Cardiac fibroblast (primary cell): ENCODE data around the gene PTPRE.

ENCODE experiments used
- DNase-seq, 2 donors: peaks; one replicate each; pipeline versions ENCODE4 v3.0.0 to v3.0.0-alpha.2; 2010; ENCODE audit warnings: low read depth in 2 of 2
- H3K4me3 ChIP-seq, 2 donors: replicated peaks in 1 of 2; 1 replicate in 1 of 2; 2 replicates in 1 of 2; pipeline ENCODE4 v1.5.1; 2011; ENCODE audit warnings: low read depth in 2 of 2, low read length in 2 of 2, mild to moderate bottlenecking in 2 of 2, moderate library complexity in 1 of 2
- TF ChIP-seq, protein P1 (sequence below): IDR thresholded peaks from one replicate; pipeline ENCODE4 v1.5.1; 2011; ENCODE audit warnings: low read depth, mild to moderate bottlenecking, low read length, inconsistent platforms

PTPRE gene

DNA sequence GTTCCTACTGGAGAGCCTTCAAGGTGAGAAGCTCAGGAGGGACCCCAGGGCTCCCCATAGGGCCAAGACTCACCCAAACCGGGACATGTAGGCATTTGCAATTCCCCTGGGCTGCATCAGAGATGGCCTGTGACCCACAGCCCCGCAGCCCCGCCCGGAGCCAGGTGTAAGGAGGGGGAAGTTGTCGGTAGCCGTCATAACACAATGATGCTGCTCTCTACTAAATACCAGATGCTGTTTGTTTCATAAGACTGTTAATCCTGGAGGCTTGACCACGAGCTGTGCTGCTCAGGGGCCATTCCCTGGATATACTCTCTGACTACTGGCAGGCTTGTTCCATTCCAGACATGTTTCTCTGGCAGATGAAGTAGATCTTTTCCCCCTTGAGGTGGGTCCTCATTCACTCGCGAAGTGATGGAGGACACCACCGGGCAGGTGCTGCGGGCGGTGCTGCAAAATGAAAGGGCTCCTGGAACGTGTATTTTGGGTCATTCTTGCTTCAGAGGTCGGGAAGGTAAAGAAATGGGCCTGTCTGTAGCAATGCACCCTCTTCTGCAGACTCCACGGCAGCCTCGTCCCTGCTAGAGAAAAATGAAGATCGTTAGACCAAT lies 158.2 kb downstream of the PTPRE start:
- DNase-seq = peak; percentile 26 to 52
- H3K4me3 ChIP-seq = no peak overlapping the region
- TF ChIP-seq, protein P1, sequence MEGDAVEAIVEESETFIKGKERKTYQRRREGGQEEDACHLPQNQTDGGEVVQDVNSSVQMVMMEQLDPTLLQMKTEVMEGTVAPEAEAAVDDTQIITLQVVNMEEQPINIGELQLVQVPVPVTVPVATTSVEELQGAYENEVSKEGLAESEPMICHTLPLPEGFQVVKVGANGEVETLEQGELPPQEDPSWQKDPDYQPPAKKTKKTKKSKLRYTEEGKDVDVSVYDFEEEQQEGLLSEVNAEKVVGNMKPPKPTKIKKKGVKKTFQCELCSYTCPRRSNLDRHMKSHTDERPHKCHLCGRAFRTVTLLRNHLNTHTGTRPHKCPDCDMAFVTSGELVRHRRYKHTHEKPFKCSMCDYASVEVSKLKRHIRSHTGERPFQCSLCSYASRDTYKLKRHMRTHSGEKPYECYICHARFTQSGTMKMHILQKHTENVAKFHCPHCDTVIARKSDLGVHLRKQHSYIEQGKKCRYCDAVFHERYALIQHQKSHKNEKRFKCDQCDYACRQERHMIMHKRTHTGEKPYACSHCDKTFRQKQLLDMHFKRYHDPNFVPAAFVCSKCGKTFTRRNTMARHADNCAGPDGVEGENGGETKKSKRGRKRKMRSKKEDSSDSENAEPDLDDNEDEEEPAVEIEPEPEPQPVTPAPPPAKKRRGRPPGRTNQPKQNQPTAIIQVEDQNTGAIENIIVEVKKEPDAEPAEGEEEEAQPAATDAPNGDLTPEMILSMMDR = no peak

DNA sequence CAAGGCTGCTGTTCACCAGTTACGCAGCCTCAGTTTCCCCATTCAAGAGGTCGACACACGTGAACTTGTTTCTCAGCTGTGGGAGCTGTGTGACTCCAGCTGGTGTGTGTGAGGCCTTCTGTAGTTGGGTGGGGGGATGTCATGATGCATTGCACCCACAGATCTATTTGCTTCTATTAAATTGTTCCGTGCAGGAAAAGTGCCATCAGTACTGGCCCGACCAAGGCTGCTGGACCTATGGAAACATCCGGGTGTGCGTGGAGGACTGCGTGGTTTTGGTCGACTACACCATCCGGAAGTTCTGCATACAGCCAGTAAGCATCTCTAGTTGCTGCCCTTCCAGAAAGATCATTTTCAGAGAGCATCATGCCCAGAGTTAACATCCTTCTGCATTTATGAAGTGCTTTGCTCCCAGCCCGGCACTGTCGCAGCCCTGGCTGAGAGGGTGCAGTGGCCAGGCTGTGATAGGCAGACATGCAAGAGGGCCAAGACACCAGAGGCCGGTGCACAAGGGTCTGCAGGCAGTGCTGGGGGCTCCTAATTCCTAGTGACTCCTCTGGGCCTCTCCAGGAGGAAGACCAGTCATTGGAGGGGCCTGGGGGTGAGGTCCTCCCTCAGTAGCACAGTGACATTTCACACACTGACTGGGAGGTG lies 159.1 kb downstream of the PTPRE start:
- no peak overlapping the region for H3K4me3 ChIP-seq
- no peak for DNase-seq
- TF ChIP-seq, protein P1 = no peak

DNA sequence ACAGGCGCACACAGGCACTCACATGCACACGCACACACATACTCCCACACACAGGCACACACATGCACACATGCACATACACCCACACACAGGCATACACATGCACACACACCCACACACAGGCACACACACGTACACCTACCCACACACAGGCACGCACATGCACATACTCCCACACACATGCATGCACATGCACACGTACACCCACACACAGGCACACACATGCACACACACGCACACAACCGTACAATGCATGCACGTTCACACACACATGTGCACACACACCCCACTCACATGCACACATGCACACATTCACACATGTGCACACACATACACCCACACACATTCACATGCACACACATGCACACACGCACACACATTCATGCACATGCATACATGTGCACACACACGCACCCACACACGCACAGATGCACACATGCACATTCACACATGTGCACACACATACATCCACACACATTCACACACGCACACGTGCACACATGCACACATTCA lies 160.0 kb downstream of the PTPRE start:
- TF ChIP-seq, protein P1 = no peak
- no peak for DNase-seq

GRCh38 chr10:128067691-128068397 lies 160.9 kb downstream of the PTPRE start:
- DNase-seq = no peak
- TF ChIP-seq, protein P1 = no peak
- no peak overlapping the region for H3K4me3 ChIP-seq

More for the DNA sequence above, 160.0 kb downstream of the PTPRE start:
- H3K4me3 ChIP-seq = no peak overlapping the region

DNA sequence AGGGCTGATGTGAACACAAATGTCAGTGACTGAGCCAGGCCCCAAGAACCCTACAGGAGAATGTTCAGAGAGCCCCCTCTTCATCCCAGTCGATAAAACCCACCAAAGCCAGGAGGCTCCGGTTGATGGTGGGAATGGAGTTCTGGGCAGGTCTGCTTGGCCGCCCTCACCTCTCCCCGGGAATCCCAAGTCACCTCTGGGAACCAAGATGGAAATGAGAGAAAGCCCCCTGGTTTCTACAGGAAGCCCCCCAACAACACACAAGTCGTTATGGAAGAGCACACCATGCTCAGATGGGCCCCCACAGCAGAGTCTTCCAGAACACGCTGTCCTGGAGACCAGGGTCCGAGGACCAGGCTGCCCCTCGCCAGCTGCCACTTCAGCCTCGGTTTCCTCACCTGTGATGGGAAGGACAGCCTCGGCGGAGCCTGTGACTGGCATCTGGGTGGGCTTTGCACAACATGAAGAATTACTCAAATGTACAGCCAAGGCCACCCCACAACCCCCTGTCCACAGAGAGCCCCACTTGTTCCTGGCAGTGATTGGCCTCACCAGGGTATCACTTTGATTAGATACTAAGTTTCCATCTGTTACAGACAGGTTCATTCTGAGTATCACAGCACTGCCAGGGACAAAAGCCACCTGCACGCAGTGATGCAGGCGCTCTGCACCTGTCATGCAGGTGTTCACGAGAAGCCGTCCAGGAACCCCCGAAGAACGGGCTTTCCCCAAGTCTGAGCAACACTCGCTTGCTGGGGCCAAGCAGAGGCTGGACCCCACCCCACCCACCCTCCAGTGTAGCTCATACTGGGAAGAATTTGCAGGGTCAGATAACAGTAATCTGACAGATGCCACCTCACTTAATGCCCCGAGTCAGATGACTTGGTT lies 161.7 kb downstream of the PTPRE start:
- no peak for DNase-seq
- H3K4me3 ChIP-seq = no peak overlapping the region
- TF ChIP-seq, protein P1 = no peak

DNA sequence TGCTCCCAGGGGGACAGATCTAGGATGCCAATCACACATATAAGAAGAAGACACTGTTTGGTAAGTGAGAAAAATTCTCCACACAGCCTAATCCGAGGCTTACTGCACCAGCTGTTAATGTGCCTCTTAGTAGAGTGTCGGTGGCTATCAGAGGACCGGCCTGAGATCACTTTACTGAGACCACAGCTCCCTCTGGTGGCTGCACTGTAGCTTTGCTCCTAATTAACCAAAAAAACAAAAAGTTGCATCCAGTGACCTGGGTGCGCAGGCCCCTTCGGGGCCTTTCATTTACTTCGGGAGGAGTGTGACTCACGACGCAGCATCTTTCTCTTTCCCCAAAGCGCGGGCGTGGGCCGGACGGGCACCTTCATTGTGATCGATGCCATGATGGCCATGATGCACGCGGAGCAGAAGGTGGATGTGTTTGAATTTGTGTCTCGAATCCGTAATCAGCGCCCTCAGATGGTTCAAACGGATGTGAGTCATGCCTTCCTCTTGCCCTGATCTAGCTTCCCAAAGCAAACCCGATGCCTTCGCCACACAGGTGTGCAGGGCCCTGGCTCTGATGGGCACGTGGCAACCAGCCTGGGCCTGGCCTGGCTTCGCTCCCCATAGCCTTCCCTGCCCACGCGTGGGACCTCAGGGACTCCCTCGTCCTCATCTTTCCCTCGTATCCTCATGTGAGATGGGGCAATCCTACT lies 162.6 kb downstream of the PTPRE start:
- TF ChIP-seq, protein P1 = peak; percentile 67
- peak; percentile 82 to 89 for DNase-seq
- no peak overlapping the region for H3K4me3 ChIP-seq
